GM10266 (cell line): ENCODE measurements around the gene HOXC6.
"Not testable (repeated sequence)": the region's sequence is repeated elsewhere in the genome, so short reads cannot be mapped to it uniquely, and the experiment has no call there.

Experiments
- DNase-seq: peaks from one replicate; pipeline ENCODE4 v3.0.0; 2012; ENCODE audit errors: extremely low spot score
- TF ChIP-seq, protein P1 (sequence below): IDR thresholded peaks from 2 replicates; pipeline ENCODE4 v1.5.1; 2012; ENCODE audit warnings: mild to moderate bottlenecking, low read depth; ENCODE audit not compliant: control insufficient read depth, insufficient read depth; ENCODE audit errors: missing control alignments

HOXC6 gene

DNA sequence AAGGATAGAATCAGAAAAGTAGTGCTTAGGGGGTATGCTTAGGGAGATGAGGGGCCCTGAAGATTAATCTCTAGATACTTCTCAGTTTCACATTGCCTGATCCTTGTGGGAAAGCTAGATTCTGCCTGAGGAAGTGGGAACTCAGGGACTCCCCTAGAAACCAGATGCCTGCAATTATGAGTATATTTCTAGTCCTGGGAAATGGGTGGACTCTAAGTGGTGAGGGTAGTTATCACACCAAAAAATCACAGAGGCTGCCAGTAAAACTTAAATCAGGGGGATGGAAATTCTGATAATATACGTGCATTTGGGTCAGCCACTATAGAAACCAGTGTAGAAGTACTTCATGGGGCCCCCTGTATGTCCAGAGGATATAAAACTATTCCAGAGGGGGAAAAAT is 43.7 kb downstream of the HOXC6 start:
- TF ChIP-seq, protein P1, sequence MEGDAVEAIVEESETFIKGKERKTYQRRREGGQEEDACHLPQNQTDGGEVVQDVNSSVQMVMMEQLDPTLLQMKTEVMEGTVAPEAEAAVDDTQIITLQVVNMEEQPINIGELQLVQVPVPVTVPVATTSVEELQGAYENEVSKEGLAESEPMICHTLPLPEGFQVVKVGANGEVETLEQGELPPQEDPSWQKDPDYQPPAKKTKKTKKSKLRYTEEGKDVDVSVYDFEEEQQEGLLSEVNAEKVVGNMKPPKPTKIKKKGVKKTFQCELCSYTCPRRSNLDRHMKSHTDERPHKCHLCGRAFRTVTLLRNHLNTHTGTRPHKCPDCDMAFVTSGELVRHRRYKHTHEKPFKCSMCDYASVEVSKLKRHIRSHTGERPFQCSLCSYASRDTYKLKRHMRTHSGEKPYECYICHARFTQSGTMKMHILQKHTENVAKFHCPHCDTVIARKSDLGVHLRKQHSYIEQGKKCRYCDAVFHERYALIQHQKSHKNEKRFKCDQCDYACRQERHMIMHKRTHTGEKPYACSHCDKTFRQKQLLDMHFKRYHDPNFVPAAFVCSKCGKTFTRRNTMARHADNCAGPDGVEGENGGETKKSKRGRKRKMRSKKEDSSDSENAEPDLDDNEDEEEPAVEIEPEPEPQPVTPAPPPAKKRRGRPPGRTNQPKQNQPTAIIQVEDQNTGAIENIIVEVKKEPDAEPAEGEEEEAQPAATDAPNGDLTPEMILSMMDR, result no peak
- DNase-seq, result no peak

DNA sequence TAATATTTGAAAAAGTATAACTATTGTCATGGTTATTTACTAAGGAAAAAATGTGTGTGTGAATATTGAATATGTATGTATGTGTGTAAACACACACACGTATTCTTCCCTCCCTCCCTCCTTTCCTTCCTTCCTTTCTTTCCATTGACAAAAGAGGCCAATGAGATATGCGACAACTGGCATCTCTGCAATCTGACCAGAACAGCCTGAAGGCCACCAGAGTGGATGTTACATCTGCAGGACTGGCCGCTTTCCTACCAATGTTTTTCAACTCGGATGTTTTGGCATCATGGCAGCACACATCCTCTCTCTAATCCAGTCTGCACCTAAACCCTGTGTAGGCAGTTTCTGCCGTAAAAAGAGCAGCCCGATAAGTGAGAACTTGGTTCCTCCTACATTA is 46.1 kb downstream of the HOXC6 start:
- TF ChIP-seq, protein P1, result no peak
- DNase-seq, result no peak

GRCh38 chr12:54075409-54075808 is 47.2 kb downstream of the HOXC6 start:
- TF ChIP-seq, protein P1, result no peak
- no peak for DNase-seq

DNA sequence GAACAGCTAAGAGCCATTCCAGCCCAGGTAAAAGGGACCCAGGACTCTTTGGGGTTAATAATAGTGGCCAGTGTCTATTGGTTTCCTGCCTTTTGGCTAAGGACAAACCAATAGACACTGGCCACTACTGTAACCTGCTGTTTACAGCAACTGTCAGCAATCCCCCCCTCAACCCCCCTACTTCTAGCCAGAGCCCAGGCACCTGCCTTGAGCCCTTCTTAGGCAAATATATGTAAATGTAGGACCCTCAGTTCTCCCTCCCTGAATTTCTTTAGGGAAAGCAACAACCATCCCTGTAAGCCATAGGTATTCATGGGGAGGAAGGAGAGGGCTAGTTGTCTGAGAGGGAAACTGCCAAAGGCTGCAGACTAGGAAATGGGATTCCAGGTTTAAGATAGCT is 47.7 kb downstream of the HOXC6 start:
- DNase-seq, result no peak
- TF ChIP-seq, protein P1, result no peak

DNA sequence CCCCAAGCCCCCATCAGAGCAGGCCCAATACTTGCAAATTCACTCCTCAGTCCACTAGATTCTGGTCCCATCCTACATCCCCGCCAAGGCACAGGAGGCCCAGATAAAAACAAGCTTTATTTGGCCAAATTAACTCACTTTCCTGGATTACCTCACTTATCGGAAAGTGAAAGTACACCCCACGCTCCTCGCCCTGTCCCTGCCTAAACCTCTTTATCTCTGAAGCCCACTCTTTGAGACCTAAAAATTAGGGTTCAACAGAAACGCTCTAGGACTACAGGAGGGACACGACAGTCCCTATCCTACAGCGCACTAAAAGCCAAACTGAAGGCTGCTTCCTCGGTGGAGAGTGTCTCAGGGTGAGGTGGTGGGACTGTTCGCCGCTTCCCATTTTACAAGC is 49.6 kb downstream of the HOXC6 start:
- not testable (repeated sequence) for DNase-seq

DNA sequence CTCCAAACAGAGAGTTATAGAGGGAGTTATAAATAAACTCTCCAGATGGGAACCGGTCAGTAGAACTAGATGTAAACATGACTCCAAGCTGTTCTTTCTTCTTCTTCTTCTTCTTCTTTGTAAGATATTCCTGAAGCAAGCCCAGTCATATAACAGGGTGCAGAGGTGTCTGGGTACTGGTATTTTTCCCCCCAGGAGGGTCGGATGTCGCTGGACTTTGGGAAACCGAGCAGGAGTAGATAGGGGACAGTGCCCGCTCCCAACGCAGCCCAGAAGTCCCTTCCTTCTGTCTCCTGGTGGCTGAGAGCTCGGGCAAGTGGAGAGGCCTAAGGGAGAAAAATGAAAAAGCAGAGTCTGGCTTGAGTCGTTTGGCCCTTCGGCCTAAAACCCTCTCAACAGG is 50.9 kb downstream of the HOXC6 start:
- not testable (repeated sequence) for DNase-seq
